ENCODE results near the gene ME1.
"Not testable (repeated sequence)": the region's sequence is repeated elsewhere in the genome, so short reads cannot be mapped to it uniquely, and the experiment has no call there.

Gene ME1

GRCh38 chr6:83362349-83362748 is 68.5 kb downstream of the ME1 start:
- not testable (repeated sequence) for DNase-seq (ENCODE audit: extremely low read depth in 1 of 2, low read depth in 1 of 2)

GRCh38 chr6:83359638-83360037 is 71.2 kb downstream of the ME1 start:
- DNase-seq (ENCODE audit: extremely low read depth in 1 of 2, low read depth in 1 of 2), result no peak

DNA sequence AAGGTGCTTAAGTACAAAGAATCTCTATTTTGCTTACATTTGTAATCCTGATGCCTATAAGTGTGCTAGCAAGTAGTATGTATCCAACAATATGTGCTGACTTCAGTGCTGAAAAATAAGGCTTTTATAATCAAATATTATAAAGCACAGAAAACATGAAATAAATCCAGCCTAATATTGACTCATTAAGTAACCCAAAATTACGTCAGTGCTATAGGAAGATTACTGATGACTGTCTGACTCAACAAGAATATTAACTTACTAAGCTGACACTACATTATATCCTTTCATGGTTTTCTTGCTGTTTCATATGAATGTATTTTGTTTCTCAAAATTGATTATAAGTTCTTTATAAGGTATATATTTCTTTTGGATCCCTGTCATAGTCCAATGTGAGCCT is 76.1 kb downstream of the ME1 start:
- DNase-seq (ENCODE audit: extremely low read depth in 1 of 2, low read depth in 1 of 2), result no peak

DNA sequence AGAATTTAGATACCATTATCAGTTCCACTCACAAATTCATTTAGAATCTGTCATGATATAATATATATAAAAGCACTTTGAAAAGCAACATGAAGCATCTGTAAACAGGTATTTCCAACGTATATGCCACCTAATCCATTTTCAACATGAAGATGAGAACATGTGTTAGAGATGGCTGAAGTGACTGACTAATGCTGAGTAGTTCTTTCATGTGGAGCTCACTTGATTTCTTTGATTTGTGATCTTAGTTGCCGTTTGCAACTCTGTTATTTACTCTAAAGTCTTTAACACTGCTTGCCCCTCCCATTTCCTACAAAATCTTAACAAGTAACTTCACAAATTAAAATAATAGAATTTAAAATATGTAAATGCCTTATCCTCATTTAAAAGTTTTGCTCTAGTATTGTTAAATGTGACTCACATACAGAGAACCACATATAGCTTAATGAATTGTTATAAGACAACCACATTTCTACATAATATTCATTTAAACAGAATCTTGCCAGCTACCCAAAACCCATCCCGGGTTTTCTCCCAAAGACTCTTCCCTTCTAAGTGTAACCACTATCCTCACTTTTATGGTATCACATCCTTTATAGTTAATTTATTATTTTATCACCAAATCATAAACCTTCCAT is 78.3 kb downstream of the ME1 start:
- DNase-seq (ENCODE audit: extremely low read depth in 1 of 2, low read depth in 1 of 2), result no peak

DNA sequence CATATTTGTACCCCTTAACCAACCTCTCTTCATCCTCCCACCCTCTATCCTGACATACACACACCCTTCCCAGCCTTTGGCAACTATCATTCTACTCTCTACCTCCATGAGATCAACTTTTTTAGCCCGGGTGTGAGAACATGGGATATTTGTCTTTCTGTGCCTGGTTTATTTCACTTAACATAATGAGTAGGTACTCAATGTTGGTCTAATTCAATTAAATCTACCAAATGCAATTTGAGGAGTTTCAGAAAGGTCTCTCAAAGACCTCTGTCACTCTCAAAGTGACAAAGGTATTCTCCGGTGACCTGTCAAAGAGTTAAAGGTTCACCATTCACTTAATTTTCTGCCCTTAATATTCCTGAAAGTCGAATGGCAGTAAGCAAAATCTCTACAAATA is 87.7 kb downstream of the ME1 start:
- no peak for DNase-seq (ENCODE audit: extremely low read depth in 1 of 2, low read depth in 1 of 2)

GRCh38 chr6:83341765-83342164 is 89.1 kb downstream of the ME1 start:
- DNase-seq (ENCODE audit: extremely low read depth in 1 of 2, low read depth in 1 of 2), result no peak

DNA sequence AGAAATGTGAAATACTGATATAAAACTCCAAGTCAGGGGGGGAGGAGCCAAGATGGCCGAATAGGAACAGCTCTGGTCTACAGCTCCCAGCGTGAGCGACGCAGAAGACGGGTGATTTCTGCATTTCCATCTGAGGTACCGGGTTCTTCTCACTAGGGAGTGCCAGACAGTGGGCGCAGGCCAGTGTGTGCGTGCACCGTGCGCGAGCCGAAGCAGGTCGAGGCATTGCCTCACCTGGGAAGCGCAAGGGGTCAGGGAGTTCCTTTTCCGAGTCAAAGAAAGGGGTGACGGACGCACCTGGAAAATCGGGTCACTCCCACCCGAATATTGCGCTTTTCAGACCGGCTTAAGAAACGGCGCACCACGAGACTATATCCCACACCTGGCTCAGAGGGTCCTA is 96.9 kb downstream of the ME1 start:
- not testable (repeated sequence) for DNase-seq (ENCODE audit: extremely low read depth in 1 of 2, low read depth in 1 of 2)

DNA sequence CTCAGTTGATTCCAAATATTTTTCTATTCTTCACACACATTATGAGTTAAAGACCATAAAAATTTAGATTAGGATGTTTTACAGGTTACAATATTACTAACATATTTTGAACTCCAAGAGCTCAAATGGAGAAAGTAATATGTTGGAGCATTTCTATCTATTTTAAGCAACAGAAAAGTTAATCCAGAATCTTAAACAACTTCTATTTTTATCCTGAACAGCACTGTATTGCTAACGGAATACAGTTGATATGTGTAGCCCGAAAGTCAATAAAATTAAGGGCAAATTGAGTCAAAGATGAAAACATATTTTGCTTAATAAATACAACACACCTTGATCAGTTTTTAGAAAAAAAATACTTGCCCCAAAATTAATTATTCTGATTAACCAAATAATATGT is 97.4 kb downstream of the ME1 start:
- DNase-seq (ENCODE audit: extremely low read depth in 1 of 2, low read depth in 1 of 2), result no peak

GRCh38 chr6:83314693-83315092 is 116.2 kb downstream of the ME1 start:
- no peak for DNase-seq (ENCODE audit: extremely low read depth in 1 of 2, low read depth in 1 of 2)

DNA sequence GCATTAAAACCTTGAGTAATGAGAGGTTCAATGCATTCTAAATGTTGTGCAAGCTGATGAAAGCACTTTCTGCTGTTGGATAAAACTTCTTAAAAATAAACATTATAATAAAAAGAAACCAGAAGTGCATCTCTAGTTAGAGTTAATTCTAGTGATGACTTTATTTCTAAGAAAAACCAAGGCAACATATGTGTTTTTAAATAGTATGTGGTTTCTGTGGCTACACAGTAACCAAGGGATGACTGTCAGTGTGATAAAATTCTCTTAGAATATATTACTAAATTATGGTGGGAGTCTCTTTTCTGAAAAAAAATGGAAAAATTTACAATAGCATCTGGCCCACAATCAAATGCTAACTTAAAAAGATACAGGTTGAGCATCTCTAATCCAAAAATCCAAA is 117.0 kb downstream of the ME1 start:
- no peak for DNase-seq (ENCODE audit: extremely low read depth in 1 of 2, low read depth in 1 of 2)

DNA sequence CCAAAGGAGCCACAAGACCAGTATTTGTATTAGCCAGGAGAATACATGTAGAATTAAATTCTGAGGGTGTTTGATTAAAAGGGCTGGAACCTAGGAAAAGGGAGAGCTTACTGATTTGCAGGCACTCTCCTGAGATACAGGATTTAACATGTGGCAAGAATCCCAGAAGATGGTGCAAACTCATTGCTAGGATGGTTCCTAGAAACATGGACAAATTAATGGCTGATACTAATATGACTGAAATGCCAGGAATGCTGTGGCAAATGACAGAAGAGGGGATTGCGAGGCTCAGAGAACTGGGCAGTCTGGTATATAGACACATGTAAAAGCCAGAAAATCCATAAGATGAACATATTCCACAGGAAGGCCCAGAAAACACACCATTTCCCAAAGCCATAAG is 119.6 kb downstream of the ME1 start:
- DNase-seq (ENCODE audit: extremely low read depth in 1 of 2, low read depth in 1 of 2), result no peak

DNA sequence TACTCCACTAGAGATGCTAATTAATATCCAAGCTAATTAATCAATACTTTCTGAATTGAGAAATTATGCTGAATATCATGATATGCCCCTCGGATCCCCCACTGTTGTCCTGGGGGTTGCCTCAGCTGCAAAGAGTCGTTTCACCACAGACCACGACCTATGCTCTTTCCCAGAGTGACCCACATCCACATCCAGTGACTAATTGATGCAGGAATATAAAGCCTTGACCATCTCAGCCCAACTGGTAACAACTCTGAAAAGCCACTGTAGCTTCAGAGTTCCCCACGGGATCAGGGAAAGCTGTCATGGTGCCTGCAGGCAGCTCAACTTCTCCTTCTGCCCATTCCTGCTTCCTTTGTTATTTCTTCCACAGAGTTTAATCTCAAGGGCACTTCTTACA is 120.8 kb downstream of the ME1 start:
- DNase-seq (ENCODE audit: extremely low read depth in 1 of 2, low read depth in 1 of 2), result no peak

GRCh38 chr6:83309344-83309743 is 121.5 kb downstream of the ME1 start:
- DNase-seq (ENCODE audit: extremely low read depth in 1 of 2, low read depth in 1 of 2), result no peak

GRCh38 chr6:83308833-83309232 is 122.0 kb downstream of the ME1 start:
- no peak for DNase-seq (ENCODE audit: extremely low read depth in 1 of 2, low read depth in 1 of 2)

DNA sequence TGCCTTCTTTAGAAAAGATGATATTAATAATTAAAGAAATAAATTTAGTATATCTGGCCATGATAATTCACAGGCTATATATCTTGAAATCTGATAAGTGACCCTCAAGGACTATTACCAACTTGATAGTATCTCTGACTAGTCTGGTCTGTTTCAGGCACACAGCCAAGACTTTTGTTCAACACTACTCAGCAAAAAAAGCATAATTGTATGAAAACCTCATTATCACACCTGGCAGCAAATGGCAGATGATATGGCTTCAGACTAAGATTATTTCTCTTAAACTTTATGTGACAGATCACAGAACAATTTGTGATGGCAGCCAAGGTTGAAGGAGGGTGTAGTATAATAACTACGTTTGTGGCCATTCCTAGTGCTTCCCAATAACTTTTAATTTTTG is 123.0 kb downstream of the ME1 start:
- no peak for DNase-seq (ENCODE audit: extremely low read depth in 1 of 2, low read depth in 1 of 2)

DNA sequence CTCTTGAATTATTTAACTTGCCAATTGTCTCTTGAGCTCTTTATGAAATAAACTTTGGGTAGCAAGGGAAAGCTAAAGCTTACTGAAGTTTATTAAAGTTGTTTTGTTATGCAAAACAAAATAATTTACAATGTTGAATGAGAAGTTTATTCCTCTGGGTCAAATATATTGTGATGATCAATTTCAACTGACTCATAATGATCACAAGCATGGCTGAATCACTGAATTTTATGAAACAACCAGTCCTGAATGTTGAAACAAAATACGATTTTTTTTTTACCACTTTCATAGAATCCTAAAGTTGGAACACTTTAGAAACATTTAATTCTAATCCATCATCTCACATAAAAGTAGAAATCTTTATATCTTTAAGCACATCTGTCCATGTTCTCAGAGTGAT is 127.4 kb downstream of the ME1 start:
- no peak for DNase-seq (ENCODE audit: extremely low read depth in 1 of 2, low read depth in 1 of 2)

DNA sequence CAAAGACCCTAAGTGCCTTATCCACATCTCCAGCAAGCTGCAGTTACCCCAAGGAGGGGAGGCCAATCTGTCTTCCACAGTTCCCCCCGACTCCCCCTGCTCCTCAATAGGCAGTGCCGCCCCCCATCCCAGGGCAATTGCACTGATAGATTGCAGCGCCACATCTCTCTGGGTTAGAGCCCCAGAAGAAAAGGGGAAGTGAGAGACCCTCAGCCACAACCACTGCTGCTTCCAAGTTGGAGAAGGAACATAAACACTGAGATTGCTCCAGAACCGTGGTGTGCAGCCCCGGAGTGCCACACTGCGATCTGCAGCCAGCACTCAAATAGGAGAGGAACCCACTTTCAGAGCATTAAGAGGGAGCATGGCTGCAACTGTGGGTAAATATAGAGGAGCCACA is 136.2 kb downstream of the ME1 start:
- DNase-seq (ENCODE audit: extremely low read depth in 1 of 2, low read depth in 1 of 2), result no peak

DNA sequence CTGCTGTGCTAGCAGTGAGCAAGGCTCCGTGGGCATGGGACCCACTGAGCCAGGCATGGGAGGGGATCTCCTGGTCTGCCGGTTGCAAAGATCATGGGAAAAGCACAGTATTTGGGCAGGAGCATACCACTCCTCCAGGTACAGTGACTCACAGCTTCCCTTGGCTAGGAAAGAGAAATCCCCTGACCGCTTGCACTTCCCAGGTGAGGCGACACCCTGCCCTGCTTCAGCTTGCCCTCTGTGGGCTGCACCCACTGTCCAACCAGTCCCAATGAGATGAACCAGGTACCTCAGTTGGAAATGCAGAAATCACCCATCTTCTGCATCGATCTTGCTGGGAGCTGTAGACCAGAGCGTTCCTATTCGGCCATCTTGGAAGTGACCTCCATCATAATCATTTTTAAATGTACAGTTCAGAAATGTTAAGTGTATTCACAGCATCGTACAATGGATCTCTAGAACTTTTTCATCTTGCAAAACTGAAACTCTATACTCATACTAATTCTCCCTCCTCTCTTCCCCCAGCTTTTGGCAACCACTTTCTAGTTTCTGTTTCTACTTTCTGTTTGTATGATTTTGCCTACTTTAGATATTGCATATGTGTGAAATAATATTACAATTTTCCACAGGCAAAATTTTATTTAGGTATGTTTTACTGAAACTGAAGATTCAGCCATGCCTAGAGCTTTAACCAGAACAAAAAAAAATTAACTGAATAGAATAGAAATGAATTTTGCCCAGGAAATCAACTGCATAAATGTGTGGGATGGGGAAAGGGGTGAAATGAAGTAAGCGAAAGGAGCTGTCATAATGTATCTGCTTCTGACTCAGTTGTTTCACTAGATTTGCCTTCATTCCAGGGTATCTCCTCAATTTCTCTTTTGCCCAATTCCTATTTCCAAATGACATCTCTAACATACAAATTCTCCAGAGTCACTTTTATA is 137.7 kb downstream of the ME1 start:
- DNase-seq (ENCODE audit: extremely low read depth in 1 of 2, low read depth in 1 of 2), result no peak

DNA sequence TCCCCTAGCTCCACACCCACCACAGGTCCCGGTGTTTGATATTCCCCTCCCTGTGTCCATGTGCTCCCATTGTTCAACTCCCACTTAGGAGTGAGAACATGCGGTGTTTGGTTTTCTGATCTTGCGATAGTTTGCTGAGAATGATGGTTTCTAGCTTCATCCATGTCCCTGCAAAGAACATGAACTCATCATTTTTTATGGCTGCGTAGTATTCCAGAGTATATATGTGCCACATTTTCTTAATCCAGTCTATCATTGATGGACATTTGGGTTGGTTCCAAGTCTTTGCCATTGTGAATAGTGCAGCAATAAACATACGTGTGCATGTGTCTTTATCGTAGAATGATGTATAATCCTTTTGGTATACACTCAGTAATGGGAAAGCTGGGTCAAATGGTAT is 143.6 kb downstream of the ME1 start:
- DNase-seq (ENCODE audit: extremely low read depth in 1 of 2, low read depth in 1 of 2), result not testable (repeated sequence)

GRCh38 chr6:83285917-83286316 is 144.9 kb downstream of the ME1 start:
- DNase-seq (ENCODE audit: extremely low read depth in 1 of 2, low read depth in 1 of 2), result no peak

GRCh38 chr6:83273596-83273995 is 157.3 kb downstream of the ME1 start:
- no peak for DNase-seq (ENCODE audit: extremely low read depth in 1 of 2, low read depth in 1 of 2)

- DNase-seq (ENCODE audit: extremely low read depth in 1 of 2, low read depth in 1 of 2), result no peak
These were observed 159.7 kb downstream of the ME1 start for GRCh38 chr6:83270971-83271719.
